Gastroesophageal sphincter (tissue), 3 donors: ENCODE results near the gene LANCL2.

Experiments
- POLR2AphosphoS5 ChIP-seq: sonication (generic); formaldehyde crosslinking; IDR thresholded peaks from one replicate; pipeline ENCODE4 v1.6.1; 2017; ENCODE audit warnings: antibody characterized with exemption
- TF ChIP-seq, protein P1 (sequence below), 4 experiments: fragments of 200-600 bp in 2 of 4; fragments of 450-650 bp in 2 of 4; sonication (generic) in 1 of 4; IDR thresholded peaks; one replicate each; pipeline ENCODE4 v1.5.1; 2017 to 2019; ENCODE audit warnings: antibody characterized with exemption in 4 of 4, mild to moderate bottlenecking in 2 of 4, moderate library complexity in 2 of 4

DNA sequence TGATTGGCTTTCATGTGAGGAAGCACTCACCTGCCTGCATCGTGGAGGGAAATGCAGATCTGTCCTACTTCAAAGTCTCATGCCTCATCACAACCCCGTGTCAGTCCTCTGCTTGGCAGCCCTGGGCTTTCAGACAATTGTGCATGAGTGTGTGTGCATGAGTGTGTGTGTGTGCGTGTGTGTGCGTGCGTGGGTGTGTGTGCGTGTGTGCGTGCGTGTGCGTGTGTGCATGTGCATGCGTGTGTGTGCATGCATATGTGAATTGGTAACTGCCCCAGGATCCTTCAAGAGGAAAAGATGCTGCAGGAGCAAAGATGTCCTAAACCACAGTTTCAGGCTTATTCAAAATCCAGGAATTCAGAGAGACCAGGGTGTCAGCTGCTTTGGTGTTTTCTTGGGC is 71.3 kb downstream of the LANCL2 start:
- no peak for TF ChIP-seq POLR2AphosphoS5
- TF ChIP-seq, protein P1, sequence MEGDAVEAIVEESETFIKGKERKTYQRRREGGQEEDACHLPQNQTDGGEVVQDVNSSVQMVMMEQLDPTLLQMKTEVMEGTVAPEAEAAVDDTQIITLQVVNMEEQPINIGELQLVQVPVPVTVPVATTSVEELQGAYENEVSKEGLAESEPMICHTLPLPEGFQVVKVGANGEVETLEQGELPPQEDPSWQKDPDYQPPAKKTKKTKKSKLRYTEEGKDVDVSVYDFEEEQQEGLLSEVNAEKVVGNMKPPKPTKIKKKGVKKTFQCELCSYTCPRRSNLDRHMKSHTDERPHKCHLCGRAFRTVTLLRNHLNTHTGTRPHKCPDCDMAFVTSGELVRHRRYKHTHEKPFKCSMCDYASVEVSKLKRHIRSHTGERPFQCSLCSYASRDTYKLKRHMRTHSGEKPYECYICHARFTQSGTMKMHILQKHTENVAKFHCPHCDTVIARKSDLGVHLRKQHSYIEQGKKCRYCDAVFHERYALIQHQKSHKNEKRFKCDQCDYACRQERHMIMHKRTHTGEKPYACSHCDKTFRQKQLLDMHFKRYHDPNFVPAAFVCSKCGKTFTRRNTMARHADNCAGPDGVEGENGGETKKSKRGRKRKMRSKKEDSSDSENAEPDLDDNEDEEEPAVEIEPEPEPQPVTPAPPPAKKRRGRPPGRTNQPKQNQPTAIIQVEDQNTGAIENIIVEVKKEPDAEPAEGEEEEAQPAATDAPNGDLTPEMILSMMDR (IDR thresholded peaks at IDR 0.05) = no peak
